GM23248 (cell line): Measurements from ENCODE around the gene SMAD5. TPM values are rescaled to one million over a fixed set of nuclear protein-coding genes. Genes with fewer than 3 reads are reported as not detected.

ENCODE experiments used
- DNase-seq: peaks from one replicate; pipeline ENCODE4 v3.0.0-alpha.2; 2015
- H2AFZ ChIP-seq: fragments of 200-600 bp; sonication (generic); 2 replicates; pipeline ENCODE4 v1.6.1; 2016; ENCODE audit warnings: antibody characterized with exemption
- H3F3A ChIP-seq: fragments of 200-600 bp; sonication (generic); 2 replicates; pipeline ENCODE4 v1.6.1; 2016; ENCODE audit warnings: mild to moderate bottlenecking, antibody characterized with exemption, mixed run types; ENCODE audit not compliant: insufficient read depth
- H3K27ac ChIP-seq: fragments of 200-600 bp; sonication (generic); 2 replicates; pipeline ENCODE4 v1.5.1; 2016; ENCODE audit warnings: mild to moderate bottlenecking
- H3K27me3 ChIP-seq: fragments of 200-600 bp; sonication (generic); replicated peaks from 2 replicates; pipeline ENCODE4 v1.6.1; 2016; ENCODE audit warnings: mild to moderate bottlenecking; ENCODE audit not compliant: insufficient read depth
- H3K36me3 ChIP-seq: fragments of 200-600 bp; sonication (generic); 2 replicates; pipeline ENCODE4 v1.6.1; 2016; ENCODE audit warnings: low read depth, mild to moderate bottlenecking
- H3K4me1 ChIP-seq: fragments of 200-600 bp; sonication (generic); 2 replicates; pipeline ENCODE4 v1.6.1; 2016; ENCODE audit warnings: mild to moderate bottlenecking; ENCODE audit not compliant: insufficient read depth
- H3K4me2 ChIP-seq: fragments of 200-600 bp; sonication (generic); one replicate; pipeline ENCODE4 v1.6.1; 2016; ENCODE audit warnings: mild to moderate bottlenecking; ENCODE audit not compliant: unreplicated experiment
- H3K4me3 ChIP-seq: fragments of 200-600 bp; sonication (generic); 2 replicates; pipeline ENCODE4 v1.5.1; 2016; ENCODE audit warnings: mild to moderate bottlenecking
- H3K79me2 ChIP-seq: fragments of 200-600 bp; sonication (generic); 2 replicates; pipeline ENCODE4 v1.6.1; 2016; ENCODE audit warnings: mild to moderate bottlenecking; ENCODE audit not compliant: insufficient read depth
- H3K9ac ChIP-seq: fragments of 200-600 bp; sonication (generic); 2 replicates; pipeline ENCODE4 v1.6.1; 2016; ENCODE audit warnings: mild to moderate bottlenecking
- H3K9me2 ChIP-seq: fragments of 200-600 bp; sonication (generic); 2 replicates; pipeline ENCODE4 v1.6.1; 2016; ENCODE audit warnings: mixed run types, mild to moderate bottlenecking, moderate library complexity; ENCODE audit not compliant: insufficient read depth
- H3K9me3 ChIP-seq: fragments of 200-600 bp; sonication (generic); one replicate; pipeline ENCODE4 v1.6.1; 2017; ENCODE audit warnings: low read depth
- H4K20me1 ChIP-seq: fragments of 200-600 bp; sonication (generic); 2 replicates; pipeline ENCODE4 v1.6.0; 2016; ENCODE audit not compliant: insufficient read depth
- EZH2 ChIP-seq: fragments of 200-600 bp; sonication (generic); IDR thresholded peaks from 2 replicates; pipeline ENCODE4 v1.6.1; 2018; ENCODE audit warnings: antibody characterized with exemption, mild to moderate bottlenecking; ENCODE audit not compliant: insufficient read depth, poor library complexity, severe bottlenecking
- EZH2phosphoT487 ChIP-seq: fragments of 200-600 bp; sonication (generic); IDR thresholded peaks from 2 replicates; pipeline ENCODE4 v1.6.1; 2018; ENCODE audit warnings: antibody characterized with exemption, moderate library complexity, mild to moderate bottlenecking, low read depth; ENCODE audit not compliant: insufficient read depth
- WGBS, 2 experiments: methylation state at CpG; one replicate each; pipeline ENCODE4 v1.1.6; 2015 to 2017; ENCODE audit warnings: low lambda C conversion rate in 2 of 2, low coverage in 1 of 2; ENCODE audit errors: missing lambda C conversion rate in 2 of 2; 5-methylcytosine and 5-hydroxymethylcytosine counted together
- in situ Hi-C: fragments of 300-500 bp; cut with MboI; formaldehyde crosslinking; loops from 2 replicates; pipeline ENCODE4 v1.15.0; 2020
- polyA plus RNA-seq: library from polyadenylated mRNA; unstranded; fragments of >200 nt; fragmentation: Nextera tagmentation; extraction: Ambion mirVana; gene quantifications from 2 replicates; pipeline ENCODE4 v1.2.1, GENCODE V29; 2016
- total RNA-seq: library from RNA; depleted of rRNA; stranded (reverse); fragments of >200 nt; shearing (Covaris generic); gene quantifications from 2 replicates; pipeline ENCODE4 v1.2.3, GENCODE V29; 2014

SMAD5 gene
- total and polyA plus RNA-seq, 2 experiments from 2014 or later, result 50.0 to 53.1 TPM

DNA sequence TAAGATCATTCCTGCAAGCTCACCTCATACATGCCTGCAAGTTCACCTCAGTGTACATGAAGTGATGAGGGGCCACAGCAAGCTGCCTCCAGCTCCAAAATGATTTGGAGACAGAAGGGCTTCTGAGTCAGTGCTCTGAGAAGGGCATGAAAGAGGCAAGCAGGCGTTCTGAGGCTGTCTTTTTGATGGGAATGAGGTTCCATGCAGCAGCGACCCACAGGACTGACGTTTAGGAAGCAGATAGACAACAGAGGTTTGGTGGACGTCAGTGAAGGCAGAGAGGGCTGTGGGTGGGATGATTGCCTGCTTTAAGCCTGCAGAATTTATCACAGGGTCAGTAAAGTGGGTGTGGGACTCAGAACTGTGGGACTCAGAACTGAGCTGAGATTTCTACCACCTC is 69.2 kb downstream of the SMAD5 start:
- Histone ChIP-seq H2AFZ (no peak overlapping the region), H3K4me3 (no peak overlapping the region), H3K36me3 (no peaks in the 10 kb centered on the region), H3K27me3 (no peaks in the 10 kb centered on the region), H3K4me1 (no peaks in the 10 kb centered on the region), H4K20me1 (no peaks in the 10 kb centered on the region), H3K27ac (no peak overlapping the region), H3K79me2 (no peaks in the 10 kb centered on the region), H3F3A (no peaks in the 10 kb centered on the region), H3K9me2 (no peaks in the 10 kb centered on the region), H3K9ac (no peak overlapping the region), H3K4me2 (no peak overlapping the region), H3K9me3 (no peaks in the 10 kb centered on the region)
- WGBS, 2 experiments, result 62 to 65% methylated on average over 4 of the region's 4 CpGs
- in situ Hi-C loops, result loop anchor here (25.0 kb wide), 1 partner anchor 640 kb away; no protein-coding TSS in a partner anchor
- no peak for DNase-seq
- TF ChIP-seq EZH2phosphoT487, result no peak
- no peak for TF ChIP-seq EZH2

DNA sequence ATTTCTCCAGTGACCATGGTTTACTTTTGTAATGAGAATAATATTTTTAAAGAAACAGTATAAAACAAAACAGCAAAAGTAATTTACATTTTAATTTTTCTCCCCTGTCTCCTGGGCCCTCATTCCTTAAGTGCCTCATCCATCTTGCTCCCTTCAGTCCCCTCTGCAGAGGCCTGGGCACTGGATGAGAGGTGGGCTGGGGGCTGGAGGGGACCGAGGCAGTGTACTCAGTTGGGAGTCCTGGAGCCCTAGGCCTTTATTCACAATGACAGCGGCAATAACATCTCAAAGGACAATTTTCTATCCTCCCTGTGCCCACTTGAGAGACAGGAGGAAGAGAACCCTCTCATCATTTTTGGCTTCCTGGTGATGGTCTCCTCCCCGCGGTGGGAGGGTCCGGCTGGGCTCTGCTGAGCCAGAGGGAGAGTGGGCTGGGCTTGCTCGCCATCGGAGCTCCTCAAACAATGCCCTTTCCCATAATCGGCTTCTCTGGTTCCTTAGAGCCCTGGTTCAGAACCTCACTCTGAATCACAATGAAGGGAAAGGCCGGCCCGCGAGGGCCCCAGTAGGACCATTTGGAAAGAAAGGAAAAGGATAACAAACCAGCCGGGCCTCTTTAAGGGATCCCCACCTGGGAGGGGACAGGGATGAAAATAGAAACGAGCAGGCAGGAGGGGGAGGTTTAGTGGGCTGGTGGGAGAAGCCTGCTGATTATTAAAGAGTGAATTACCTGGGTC is 70.0 kb downstream of the SMAD5 start:
- Histone ChIP-seq H3K9me3 (no peaks in the 10 kb centered on the region), H3K27me3 (no peaks in the 10 kb centered on the region), H3K36me3 (no peaks in the 10 kb centered on the region), H3K79me2 (no peaks in the 10 kb centered on the region), H3K4me1 (no peaks in the 10 kb centered on the region), H3K9me2 (no peaks in the 10 kb centered on the region), H3K4me2 (no peak overlapping the region), H3F3A (no peaks in the 10 kb centered on the region), H3K4me3 (no peak overlapping the region), H2AFZ (no peak overlapping the region), H4K20me1 (no peaks in the 10 kb centered on the region), H3K9ac (no peak overlapping the region), H3K27ac (no peak overlapping the region)
- TF ChIP-seq EZH2, result no peak
- no peak for TF ChIP-seq EZH2phosphoT487
- WGBS, 2 experiments, result 46 to 54% methylated on average over 13 of the region's 13 CpGs
- no peak for DNase-seq
- in situ Hi-C loops, result loop anchor here (25.0 kb wide), 1 partner anchor 640 kb away; no protein-coding TSS in a partner anchor

DNA sequence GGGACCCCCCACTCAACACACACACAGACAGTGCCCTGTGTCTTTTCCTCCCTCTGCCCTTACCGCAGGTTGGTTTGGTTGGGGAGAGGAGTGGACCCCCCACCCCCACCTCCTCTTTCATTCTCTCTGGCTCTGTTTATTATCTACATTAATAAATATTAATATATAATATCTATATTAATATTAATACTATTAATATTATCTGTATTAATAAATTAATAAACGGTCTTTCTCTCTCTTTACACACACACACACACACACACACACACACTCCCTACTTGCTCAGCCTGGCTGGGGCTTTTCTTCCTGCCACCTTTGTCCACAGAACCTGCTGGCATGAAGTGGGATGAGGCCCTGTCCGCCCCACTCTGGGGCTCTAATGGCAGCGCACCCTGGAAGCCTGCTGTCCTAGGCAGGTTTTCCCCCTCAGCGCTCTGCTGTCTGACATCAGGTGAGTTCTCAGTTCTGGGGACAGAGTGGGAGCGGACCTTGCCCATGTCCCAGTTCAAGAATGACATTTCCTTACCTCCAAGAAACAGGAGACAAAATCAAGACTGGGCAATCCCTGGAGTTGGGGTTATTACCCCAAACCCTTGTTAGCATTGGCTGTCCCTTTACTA is 70.8 kb downstream of the SMAD5 start:
- Histone ChIP-seq H3K27ac (no peak overlapping the region), H2AFZ (no peak overlapping the region), H3K9me3 (no peaks in the 10 kb centered on the region), H3F3A (no peaks in the 10 kb centered on the region), H3K79me2 (no peaks in the 10 kb centered on the region), H3K4me2 (no peak overlapping the region), H3K4me1 (no peaks in the 10 kb centered on the region), H3K4me3 (no peak overlapping the region), H3K27me3 (no peaks in the 10 kb centered on the region), H3K36me3 (no peaks in the 10 kb centered on the region), H3K9me2 (no peaks in the 10 kb centered on the region), H3K9ac (no peak overlapping the region), H4K20me1 (no peaks in the 10 kb centered on the region)
- in situ Hi-C loops, result loop anchor here (25.0 kb wide), 1 partner anchor 641 kb away; no protein-coding TSS in a partner anchor
- no peak for TF ChIP-seq EZH2phosphoT487
- TF ChIP-seq EZH2, result no peak
- DNase-seq, result no peak
- WGBS, 2 experiments, result 88 to 98% methylated on average over 6 of the region's 6 CpGs

DNA sequence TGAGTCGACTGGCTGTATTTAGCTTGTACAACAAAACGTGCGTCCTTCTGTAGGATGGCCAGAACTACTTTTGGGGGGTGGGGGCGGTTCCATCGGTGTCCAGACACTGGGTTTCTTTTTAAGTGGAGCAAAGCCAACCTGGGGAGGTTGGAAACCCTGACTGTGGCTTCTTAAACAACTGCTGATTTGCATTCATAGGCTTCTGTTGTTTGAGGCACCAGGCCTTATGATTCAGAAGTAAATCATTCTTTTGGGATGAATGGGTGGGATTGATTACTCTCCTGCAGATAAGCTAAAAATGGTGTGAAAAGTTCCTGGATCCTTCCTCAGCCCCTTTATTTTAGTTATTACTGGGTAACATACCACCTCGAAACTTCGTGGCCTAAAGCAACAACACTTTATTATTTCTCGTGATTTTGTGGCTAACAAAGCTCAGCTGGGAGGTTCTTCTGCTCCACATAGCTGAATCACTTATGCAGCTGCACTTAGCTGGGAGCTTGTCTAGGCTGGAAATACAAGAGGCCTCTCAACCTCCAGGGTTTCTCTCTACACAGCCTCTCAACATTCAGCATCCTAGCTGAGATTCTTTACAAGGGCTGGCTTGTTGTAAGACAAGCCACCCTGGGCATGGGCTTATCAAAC is 72.5 kb downstream of the SMAD5 start:
- Histone ChIP-seq H3K4me1 (no peaks in the 10 kb centered on the region), H3K36me3 (no peaks in the 10 kb centered on the region), H3K27ac (no peak overlapping the region), H3K79me2 (no peaks in the 10 kb centered on the region), H2AFZ (no peak overlapping the region), H3K4me3 (no peak overlapping the region), H4K20me1 (no peaks in the 10 kb centered on the region), H3K9me2 (no peaks in the 10 kb centered on the region), H3F3A (no peaks in the 10 kb centered on the region), H3K9ac (no peak overlapping the region), H3K9me3 (no peaks in the 10 kb centered on the region), H3K4me2 (no peak overlapping the region), H3K27me3 (no peaks in the 10 kb centered on the region)
- WGBS, 2 experiments, result 83 to 87% methylated on average over 8 of the region's 8 CpGs
- TF ChIP-seq EZH2phosphoT487 (no peak), EZH2 (no peak)
- in situ Hi-C loops, result loop anchor here (25.0 kb wide), 1 partner anchor 643 kb away; no protein-coding TSS in a partner anchor
- no peak for DNase-seq
